ENCODE measurements around the gene FAU. TPM values are rescaled to one million over a fixed set of nuclear protein-coding genes. Genes with fewer than 3 reads are reported as not detected.

FAU gene
- total RNA-seq, 4 donors from 2014 or later, result 353 to 521 (median 436) TPM

- peaks cover 0 to 35% of the 10 kb centered on the region in 2 donors for H3K36me3 ChIP-seq
- H3K4me3 ChIP-seq, result no peak overlapping the region
- no peaks in the 10 kb centered on the region for H3K27me3 ChIP-seq
- no peaks in the 10 kb centered on the region for H3K9me3 ChIP-seq
- H3K4me1 ChIP-seq, result peaks cover 0 to 1% of the 10 kb centered on the region in 2 donors
- no peak overlapping the region for H3K27ac ChIP-seq
- TF ChIP-seq CTCF (IDR thresholded peaks at IDR 0.05 in 4 of 5, conservative IDR thresholded peaks at IDR 0.05 in 1 of 5) (no peak), POLR2A (IDR thresholded peaks at IDR 0.05) (no peak)
- ATAC-seq, result no peak
- intact Hi-C loops (cut with DNase I; ENCODE audit: low total_unique reads) (no loop called here), in situ Hi-C loops (cut with MboI; ENCODE audit: low sequenced_read_pairs in 4 of 4) (no loop called here)
- no peak for DNase-seq
Observed at GRCh38 chr11:65090628-65091027, 31.3 kb downstream of the FAU start.

GRCh38 chr11:65089621-65090020 is 32.3 kb downstream of the FAU start:
- H3K4me1 ChIP-seq, result peaks cover 4 to 9% of the 10 kb centered on the region in 2 donors
- TF ChIP-seq CTCF (IDR thresholded peaks at IDR 0.05 in 4 of 5, conservative IDR thresholded peaks at IDR 0.05 in 1 of 5) (no peak), POLR2A (IDR thresholded peaks at IDR 0.05) (no peak)
- intact Hi-C loops (cut with DNase I; ENCODE audit: low total_unique reads), result no loop called here
- H3K27me3 ChIP-seq, result no peaks in the 10 kb centered on the region
- H3K9me3 ChIP-seq, result no peaks in the 10 kb centered on the region
- H3K27ac ChIP-seq, result no peak overlapping the region
- in situ Hi-C loops (cut with MboI; ENCODE audit: low sequenced_read_pairs in 4 of 4), result no loop called here
- H3K36me3 ChIP-seq, result peaks cover 0 to 40% of the 10 kb centered on the region in 2 donors
- ATAC-seq (no peak), DNase-seq (no peak)
- no peak overlapping the region for H3K4me3 ChIP-seq

GRCh38 chr11:65087827-65088226 is 34.1 kb downstream of the FAU start:
- DNase-seq (no peak), ATAC-seq (no peak)
- Histone ChIP-seq H3K27me3 (no peaks in the 10 kb centered on the region), H3K4me1 (peaks cover 12 to 18% of the 10 kb centered on the region in 2 donors), H3K9me3 (no peaks in the 10 kb centered on the region), H3K27ac (no peak overlapping the region), H3K4me3 (no peak overlapping the region), H3K36me3 (peaks cover 0 to 40% of the 10 kb centered on the region in 2 donors)
- in situ Hi-C loops (cut with MboI; ENCODE audit: low sequenced_read_pairs in 4 of 4) (no loop called here), intact Hi-C loops (cut with DNase I; ENCODE audit: low total_unique reads) (no loop called here)
- TF ChIP-seq POLR2A (IDR thresholded peaks at IDR 0.05), result no peak
- TF ChIP-seq CTCF (IDR thresholded peaks at IDR 0.05 in 4 of 5, conservative IDR thresholded peaks at IDR 0.05 in 1 of 5), result no peak

GRCh38 chr11:65087216-65087615 is 34.7 kb downstream of the FAU start:
- H3K4me3 ChIP-seq, result no peak overlapping the region
- H3K27me3 ChIP-seq, result no peaks in the 10 kb centered on the region
- H3K9me3 ChIP-seq, result no peaks in the 10 kb centered on the region
- no peak for ATAC-seq
- TF ChIP-seq POLR2A (IDR thresholded peaks at IDR 0.05) (no peak), CTCF (IDR thresholded peaks at IDR 0.05 in 4 of 5, conservative IDR thresholded peaks at IDR 0.05 in 1 of 5) (no peak)
- in situ Hi-C loops (cut with MboI; ENCODE audit: low sequenced_read_pairs in 4 of 4), result no loop called here
- H3K36me3 ChIP-seq, result peaks cover 0 to 40% of the 10 kb centered on the region in 2 donors
- H3K4me1 ChIP-seq, result peaks cover 12 to 18% of the 10 kb centered on the region in 2 donors
- H3K27ac ChIP-seq, result no peak overlapping the region
- intact Hi-C loops (cut with DNase I; ENCODE audit: low total_unique reads), result no loop called here
- no peak for DNase-seq

DNA sequence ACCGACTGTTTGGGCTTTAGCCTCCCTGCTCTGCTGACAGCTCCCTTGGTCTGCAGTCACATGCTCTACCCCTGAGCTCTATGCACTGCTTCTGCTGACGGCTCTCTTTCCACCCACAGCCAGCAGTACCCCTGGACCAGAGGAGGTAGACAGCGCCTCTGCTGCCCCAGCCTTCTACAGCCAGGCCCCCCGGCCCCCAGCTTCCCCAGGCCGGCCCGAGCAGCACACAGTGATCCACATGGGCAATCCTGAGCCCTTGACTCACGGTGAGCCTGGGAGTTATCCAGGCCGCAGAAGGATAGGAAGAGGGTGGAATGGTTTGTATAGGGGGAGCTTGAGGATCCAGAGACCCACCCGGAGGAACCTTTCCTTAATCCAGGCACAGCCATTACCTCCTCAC is 35.1 kb downstream of the FAU start:
- ATAC-seq (no peak), DNase-seq (no peak)
- intact Hi-C loops (cut with DNase I; ENCODE audit: low total_unique reads) (no loop called here), in situ Hi-C loops (cut with MboI; ENCODE audit: low sequenced_read_pairs in 4 of 4) (no loop called here)
- TF ChIP-seq POLR2A (IDR thresholded peaks at IDR 0.05) (no peak), CTCF (IDR thresholded peaks at IDR 0.05 in 4 of 5, conservative IDR thresholded peaks at IDR 0.05 in 1 of 5) (no peak)
- Histone ChIP-seq H3K27me3 (no peaks in the 10 kb centered on the region), H3K4me1 (peaks cover 12 to 18% of the 10 kb centered on the region in 2 donors), H3K4me3 (no peak overlapping the region), H3K9me3 (no peaks in the 10 kb centered on the region), H3K27ac (no peak overlapping the region), H3K36me3 (peaks cover 0 to 40% of the 10 kb centered on the region in 2 donors)
